ENCODE results near the gene SIPA1L3.

- no peak for TF ChIP-seq POLR2AphosphoS5 (IDR thresholded peaks at IDR 0.05; ENCODE audit: low read depth)
- TF ChIP-seq CTCF (conservative IDR thresholded peaks at IDR 0.05; ENCODE audit: low read depth in 2 of 2) = no peak
- TF ChIP-seq, protein P1, sequence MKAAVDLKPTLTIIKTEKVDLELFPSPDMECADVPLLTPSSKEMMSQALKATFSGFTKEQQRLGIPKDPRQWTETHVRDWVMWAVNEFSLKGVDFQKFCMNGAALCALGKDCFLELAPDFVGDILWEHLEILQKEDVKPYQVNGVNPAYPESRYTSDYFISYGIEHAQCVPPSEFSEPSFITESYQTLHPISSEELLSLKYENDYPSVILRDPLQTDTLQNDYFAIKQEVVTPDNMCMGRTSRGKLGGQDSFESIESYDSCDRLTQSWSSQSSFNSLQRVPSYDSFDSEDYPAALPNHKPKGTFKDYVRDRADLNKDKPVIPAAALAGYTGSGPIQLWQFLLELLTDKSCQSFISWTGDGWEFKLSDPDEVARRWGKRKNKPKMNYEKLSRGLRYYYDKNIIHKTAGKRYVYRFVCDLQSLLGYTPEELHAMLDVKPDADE (IDR thresholded peaks at IDR 0.05) = no peak
- no peak for TF ChIP-seq ZNF331 (CRISPR knock-in tag; IDR thresholded peaks at IDR 0.05; ENCODE audit: low read depth)
- no peak for TF ChIP-seq EZH2 (IDR thresholded peaks at IDR 0.05; ENCODE audit: low read depth, unreplicated experiment)
- no peak for TF ChIP-seq ZNF462 (CRISPR knock-in tag; IDR thresholded peaks at IDR 0.05)
- TF ChIP-seq EZH2phosphoT487 (IDR thresholded peaks at IDR 0.05; ENCODE audit: unreplicated experiment) = no peak
- TF ChIP-seq REST (IDR thresholded peaks at IDR 0.05; ENCODE audit: unreplicated experiment) = no peak
- TF ChIP-seq CREB1 (CRISPR knock-in tag; IDR thresholded peaks at IDR 0.05; ENCODE audit: low read depth) = no peak
Measured at GRCh38 chr19:37930416-37930815, 23.4 kb downstream of the SIPA1L3 start.

All from GM23338 (cell line).